ENCODE measurements around the gene WDR91.

The WDR91 gene

GRCh38 chr7:135197343-135197742, 14.0 kb downstream of the WDR91 start:
- DNase-seq = no peak

- DNase-seq = no peak
Measured at GRCh38 chr7:135195968-135196629, 15.2 kb downstream of the WDR91 start.

GRCh38 chr7:135195156-135195555, 16.2 kb downstream of the WDR91 start:
- DNase-seq = no peak

- no peak for DNase-seq
Measured at GRCh38 chr7:135194494-135195095, 16.7 kb downstream of the WDR91 start.

GRCh38 chr7:135193615-135194081, 17.7 kb downstream of the WDR91 start:
- no peak for DNase-seq

- no peak for DNase-seq
Measured at GRCh38 chr7:135192914-135193536, 18.3 kb downstream of the WDR91 start.

GRCh38 chr7:135190703-135191102, 20.6 kb downstream of the WDR91 start:
- no peak for DNase-seq

GRCh38 chr7:135189961-135190360, 21.4 kb downstream of the WDR91 start:
- DNase-seq = no peak

- no peak for DNase-seq
Measured at GRCh38 chr7:135189221-135189662, 22.1 kb downstream of the WDR91 start.

GRCh38 chr7:135188298-135188984, 22.9 kb downstream of the WDR91 start:
- no peak for DNase-seq

GRCh38 chr7:135186841-135187253, 24.5 kb downstream of the WDR91 start:
- DNase-seq = no peak

GRCh38 chr7:135186261-135186540, 25.1 kb downstream of the WDR91 start:
- DNase-seq = no peak

- DNase-seq = no peak
Measured at GRCh38 chr7:135185471-135186260, 25.7 kb downstream of the WDR91 start.

- DNase-seq = no peak
Measured at GRCh38 chr7:135184254-135184841, 27.0 kb downstream of the WDR91 start.

- no peak for DNase-seq
Measured at GRCh38 chr7:135183478-135183877, 27.8 kb downstream of the WDR91 start.

- no peak for DNase-seq
Measured at GRCh38 chr7:135181929-135182678, 29.2 kb downstream of the WDR91 start.

GRCh38 chr7:135181261-135181928, 29.9 kb downstream of the WDR91 start:
- DNase-seq = no peak

GRCh38 chr7:135180122-135180521, 31.2 kb downstream of the WDR91 start:
- DNase-seq = no peak

GRCh38 chr7:135179321-135179925, 31.9 kb downstream of the WDR91 start:
- no peak for DNase-seq

GRCh38 chr7:135178364-135178763, 33.0 kb downstream of the WDR91 start:
- DNase-seq = no peak
